Nephron (organoid): ENCODE results near the gene GORASP2.

Experiments used
- H3K27ac Mint-ChIP-seq, 3 experiments: 2 replicates each; pipeline ENCODE4 v1.8.0; 2020; ENCODE audit warnings: mixed read lengths in 3 of 3, mild to moderate bottlenecking in 2 of 3, moderate library complexity in 1 of 3
- H3K27me3 Mint-ChIP-seq: 2 replicates; pipeline ENCODE4 v1.8.0; 2021; ENCODE audit warnings: low read depth, mild to moderate bottlenecking, moderate library complexity, mixed read lengths
- H3K36me3 Mint-ChIP-seq: 2 replicates; pipeline ENCODE4 v1.8.0; 2020; ENCODE audit warnings: low read depth, mixed read lengths
- H3K4me1 Mint-ChIP-seq: 2 replicates; pipeline ENCODE4 v1.8.0; 2020; ENCODE audit warnings: mixed read lengths
- H3K4me3 Mint-ChIP-seq, 3 experiments: 2 replicates each; pipeline ENCODE4 v1.8.0; 2020; ENCODE audit warnings: mild to moderate bottlenecking in 3 of 3, mixed read lengths in 3 of 3, moderate library complexity in 2 of 3
- H3K9me3 Mint-ChIP-seq: 2 replicates; pipeline ENCODE4 v1.8.0; 2020; ENCODE audit warnings: mixed read lengths
- CTCF ChIP-seq, 3 experiments: fragments of 200-600 bp; sonication (generic); IDR thresholded peaks; one replicate each; pipeline ENCODE4 v1.5.0; 2021; ENCODE audit warnings: antibody characterized with exemption in 3 of 3; ENCODE audit not compliant: unreplicated experiment in 3 of 3

The GORASP2 gene

GRCh38 chr2:170930991-170931266 is 1.9 kb downstream of the GORASP2 start:
- peaks cover 3% of the 10 kb centered on the region for H3K9me3 Mint-ChIP-seq
- peak overlapping the region; percentile 91 to 98 (median 96) for H3K4me3 Mint-ChIP-seq
- peak overlapping the region; percentile 97 to 98 (median 97) for H3K27ac Mint-ChIP-seq
- H3K36me3 Mint-ChIP-seq = peaks cover 8% of the 10 kb centered on the region
- H3K4me1 Mint-ChIP-seq = peaks cover 44% of the 10 kb centered on the region
- no peak for TF ChIP-seq CTCF (IDR thresholded peaks at IDR 0.05; ENCODE audit: unreplicated experiment in 3 of 3)
- peaks cover 4% of the 10 kb centered on the region for H3K27me3 Mint-ChIP-seq

GRCh38 chr2:170932166-170932565 is 3.1 kb downstream of the GORASP2 start:
- Mint-ChIP-seq H3K9me3 (peaks cover 3% of the 10 kb centered on the region), H3K27me3 (no peaks in the 10 kb centered on the region), H3K4me1 (peaks cover 44% of the 10 kb centered on the region), H3K4me3 (peak overlapping the region; percentile 68 to 81 (median 74)), H3K27ac (peak overlapping the region in 2 of 3 experiments; percentile 34 to 77), H3K36me3 (peaks cover 8% of the 10 kb centered on the region)
- no peak for TF ChIP-seq CTCF (IDR thresholded peaks at IDR 0.05; ENCODE audit: unreplicated experiment in 3 of 3)

- no peak for TF ChIP-seq CTCF (IDR thresholded peaks at IDR 0.05; ENCODE audit: unreplicated experiment in 3 of 3)
- Mint-ChIP-seq H3K4me3 (no peak overlapping the region), H3K4me1 (peaks cover 44% of the 10 kb centered on the region)
Measured at GRCh38 chr2:170932948-170933347, 3.9 kb downstream of the GORASP2 start.

GRCh38 chr2:170937709-170938379 is 8.8 kb downstream of the GORASP2 start:
- peaks cover 26% of the 10 kb centered on the region for H3K36me3 Mint-ChIP-seq
- no peak overlapping the region for H3K4me3 Mint-ChIP-seq

More at GRCh38 chr2:170932948-170933347, 3.9 kb downstream of the GORASP2 start:
- H3K27me3 Mint-ChIP-seq = no peaks in the 10 kb centered on the region
- H3K27ac Mint-ChIP-seq = no peak overlapping the region
- H3K9me3 Mint-ChIP-seq = peaks cover 3% of the 10 kb centered on the region
- peaks cover 8% of the 10 kb centered on the region for H3K36me3 Mint-ChIP-seq

GRCh38 chr2:170940066-170940465 is 11.0 kb downstream of the GORASP2 start:
- Mint-ChIP-seq H3K4me1 (peaks cover 8% of the 10 kb centered on the region), H3K4me3 (no peak overlapping the region), H3K27ac (no peak overlapping the region), H3K27me3 (no peaks in the 10 kb centered on the region), H3K36me3 (peaks cover 22% of the 10 kb centered on the region), H3K9me3 (no peaks in the 10 kb centered on the region)
- TF ChIP-seq CTCF (IDR thresholded peaks at IDR 0.05; ENCODE audit: unreplicated experiment in 3 of 3) = no peak

More at GRCh38 chr2:170937709-170938379, 8.8 kb downstream of the GORASP2 start:
- TF ChIP-seq CTCF (IDR thresholded peaks at IDR 0.05; ENCODE audit: unreplicated experiment in 3 of 3) = no peak
- H3K4me1 Mint-ChIP-seq = peaks cover 18% of the 10 kb centered on the region
- no peaks in the 10 kb centered on the region for H3K9me3 Mint-ChIP-seq
- no peak overlapping the region for H3K27ac Mint-ChIP-seq
- H3K27me3 Mint-ChIP-seq = no peaks in the 10 kb centered on the region

- peak overlapping the region in 1 of 3 experiments; percentile 52 for H3K27ac Mint-ChIP-seq
- no peaks in the 10 kb centered on the region for H3K27me3 Mint-ChIP-seq
- H3K4me3 Mint-ChIP-seq = no peak overlapping the region
- TF ChIP-seq CTCF (IDR thresholded peaks at IDR 0.05; ENCODE audit: unreplicated experiment in 3 of 3) = no peak
- H3K9me3 Mint-ChIP-seq = no peaks in the 10 kb centered on the region
- peaks cover 8% of the 10 kb centered on the region for H3K4me1 Mint-ChIP-seq
- H3K36me3 Mint-ChIP-seq = peaks cover 23% of the 10 kb centered on the region
Measured at GRCh38 chr2:170942615-170943014, 13.6 kb downstream of the GORASP2 start.
